GM23338 (cell line): ENCODE measurements around the gene FRMD4A. TPM values are rescaled to one million over a fixed set of nuclear protein-coding genes. Genes with fewer than 3 reads are reported as not detected.

Experiments used
- ATAC-seq: fragments of 200-7000 bp; cut with Tn5 transposase; 3 replicates; pipeline ENCODE4 v1.9.1; 2020
- DNase-seq: peaks from one replicate; pipeline ENCODE4 v3.0.0-alpha.2; 2015; ENCODE audit warnings: low spot score
- H2AFZ ChIP-seq: fragments of 200-600 bp; sonication (generic); 2 replicates; pipeline ENCODE4 v1.8.0; 2016; ENCODE audit warnings: antibody characterized with exemption, mild to moderate bottlenecking, moderate library complexity
- H3F3A ChIP-seq: fragments of 200-600 bp; sonication (generic); replicated peaks from 2 replicates; pipeline ENCODE4 v1.8.0; 2017; ENCODE audit warnings: antibody characterized with exemption, mixed run types, low read depth
- H3K27ac ChIP-seq: fragments of 200-600 bp; sonication (generic); 2 replicates; pipeline ENCODE4 v1.6.1; 2016; ENCODE audit warnings: low read depth
- H3K27me3 ChIP-seq: fragments of 200-600 bp; sonication (generic); 2 replicates; pipeline ENCODE4 v1.8.0; 2016; ENCODE audit warnings: mild to moderate bottlenecking, mixed run types, moderate library complexity; ENCODE audit not compliant: insufficient read depth
- H3K36me3 ChIP-seq: fragments of 200-600 bp; sonication (generic); 2 replicates; pipeline ENCODE4 v1.8.0; 2016; ENCODE audit warnings: mild to moderate bottlenecking; ENCODE audit not compliant: insufficient read depth
- H3K4me1 ChIP-seq: fragments of 200-600 bp; sonication (generic); 2 replicates; pipeline ENCODE4 v1.8.0; 2016; ENCODE audit warnings: mild to moderate bottlenecking, moderate library complexity; ENCODE audit not compliant: insufficient read depth
- H3K4me2 ChIP-seq: fragments of 200-600 bp; sonication (generic); 2 replicates; pipeline ENCODE4 v1.7.1; 2017; ENCODE audit warnings: mixed run types
- H3K4me3 ChIP-seq: fragments of 200-600 bp; sonication (generic); 2 replicates; pipeline ENCODE4 v1.6.1; 2016; ENCODE audit warnings: mixed run types
- H3K79me2 ChIP-seq: fragments of 200-600 bp; sonication (generic); replicated peaks from 2 replicates; pipeline ENCODE4 v1.8.0; 2017; ENCODE audit warnings: mild to moderate bottlenecking; ENCODE audit not compliant: insufficient read depth
- H3K9me2 ChIP-seq: fragments of 200-600 bp; sonication (generic); 2 replicates; pipeline ENCODE4 v1.8.0; 2017; ENCODE audit not compliant: insufficient read depth
- H4K20me1 ChIP-seq: fragments of 200-600 bp; sonication (generic); replicated peaks from 2 replicates; pipeline ENCODE4 v1.8.0; 2017; ENCODE audit warnings: mild to moderate bottlenecking; ENCODE audit not compliant: insufficient read depth
- H3K27ac Mint-ChIP-seq: 2 replicates; pipeline ENCODE4 v1.8.0; 2020; ENCODE audit warnings: inconsistent platforms, mild to moderate bottlenecking, moderate library complexity, mixed read lengths
- H3K27me3 Mint-ChIP-seq: 3 replicates; pipeline ENCODE4 v1.8.0; 2022; ENCODE audit warnings: low read depth, mild to moderate bottlenecking, moderate library complexity, mixed read lengths, inconsistent platforms; ENCODE audit not compliant: insufficient read depth, poor library complexity
- H3K36me3 Mint-ChIP-seq: 3 replicates; pipeline ENCODE4 v1.8.0; 2021; ENCODE audit warnings: low read depth, mild to moderate bottlenecking, inconsistent platforms, moderate library complexity, mixed read lengths
- H3K4me1 Mint-ChIP-seq: 3 replicates; pipeline ENCODE4 v1.8.0; 2020; ENCODE audit warnings: mild to moderate bottlenecking, inconsistent platforms, mixed read lengths
- H3K4me3 Mint-ChIP-seq: 3 replicates; pipeline ENCODE4 v1.8.0; 2021; ENCODE audit warnings: moderate library complexity, mild to moderate bottlenecking, inconsistent platforms, mixed read lengths
- H3K9me3 Mint-ChIP-seq: 3 replicates; pipeline ENCODE4 v1.8.0; 2020; ENCODE audit warnings: moderate library complexity, mild to moderate bottlenecking, inconsistent platforms, mixed read lengths
- CREB1 ChIP-seq: fragments of 250-450 bp; sonication (Bioruptor Pico); IDR thresholded peaks from 2 replicates; pipeline ENCODE4 v1.5.0; 2020; ENCODE audit warnings: low read depth, mild to moderate bottlenecking, moderate library complexity
- CTCF ChIP-seq, 2 experiments: fragments of 200-600 bp in 1 of 2; sonication (generic) in 1 of 2; conservative IDR thresholded peaks; 2 replicates each; pipeline versions ENCODE4 v1.5.1 to v1.6.1; 2016 to 2017; ENCODE audit warnings: antibody characterized with exemption in 2 of 2, low read depth in 2 of 2, mild to moderate bottlenecking in 2 of 2, moderate library complexity in 1 of 2
- ETS1 ChIP-seq: IDR thresholded peaks from 2 replicates; pipeline ENCODE4 v1.6.1; 2016; ENCODE audit warnings: antibody characterized with exemption
- EZH2 ChIP-seq: fragments of 200-600 bp; sonication (generic); IDR thresholded peaks from one replicate; pipeline ENCODE4 v1.8.0; 2017; ENCODE audit warnings: antibody characterized with exemption, mild to moderate bottlenecking, low read depth; ENCODE audit not compliant: unreplicated experiment
- EZH2phosphoT487 ChIP-seq: fragments of 200-600 bp; sonication (generic); IDR thresholded peaks from one replicate; pipeline ENCODE4 v1.8.1; 2018; ENCODE audit warnings: antibody characterized with exemption; ENCODE audit not compliant: unreplicated experiment
- JUNB ChIP-seq: IDR thresholded peaks from one replicate; pipeline ENCODE4 v1.6.1; 2016; ENCODE audit warnings: antibody characterized with exemption; ENCODE audit not compliant: unreplicated experiment
- NANOG ChIP-seq: IDR thresholded peaks from 2 replicates; pipeline ENCODE4 v1.6.1; 2016; ENCODE audit warnings: antibody characterized with exemption, borderline replicate concordance
- POLR2AphosphoS5 ChIP-seq: IDR thresholded peaks from 2 replicates; pipeline ENCODE4 v1.6.1; 2016; ENCODE audit warnings: antibody characterized with exemption, low read depth
- REST ChIP-seq: IDR thresholded peaks from one replicate; pipeline ENCODE4 v1.6.1; 2018; ENCODE audit warnings: antibody characterized with exemption; ENCODE audit not compliant: unreplicated experiment
- ZNF114 ChIP-seq: fragments of 250-450 bp; sonication (Bioruptor Pico); IDR thresholded peaks from 2 replicates; pipeline ENCODE4 v1.5.0; 2020; ENCODE audit warnings: mild to moderate bottlenecking, moderate library complexity
- ZNF331 ChIP-seq: fragments of 250-450 bp; sonication (Bioruptor Pico); IDR thresholded peaks from 2 replicates; pipeline ENCODE4 v1.5.0; 2020; ENCODE audit warnings: low read depth, mild to moderate bottlenecking, moderate library complexity
- ZNF462 ChIP-seq: fragments of 250-450 bp; sonication (Bioruptor Pico); IDR thresholded peaks from 2 replicates; pipeline ENCODE4 v1.5.0; 2020; ENCODE audit warnings: mild to moderate bottlenecking, moderate library complexity
- polyA plus RNA-seq: library from polyadenylated mRNA; unstranded; fragments of >200 nt; fragmentation: Nextera tagmentation; extraction: Ambion mirVana; gene quantifications from 2 replicates; pipeline ENCODE4 v1.2.1, GENCODE V29; 2016
- total RNA-seq: library from RNA; depleted of rRNA; stranded (reverse); fragments of >200 nt; shearing (Covaris generic); gene quantifications from 2 replicates; pipeline ENCODE4 v1.2.3, GENCODE V29; 2014

The FRMD4A gene
- total and polyA plus RNA-seq, 2 experiments from 2014 or later, result 14.0 to 20.1 TPM

GRCh38 chr10:14205233-14205632 lies 125.5 kb downstream of the FRMD4A start:
- H3K9me2 ChIP-seq, result 0 out of 2 replicates have a peak, but pooled peaks cover 3% of the 10 kb centered on the region
- Mint-ChIP-seq H3K27me3 (peaks cover 3% of the 10 kb centered on the region), H3K9me3 (no peaks in the 10 kb centered on the region), H3K27ac (no peak overlapping the region), H3K4me3 (no peak overlapping the region), H3K4me1 (peaks cover 17% of the 10 kb centered on the region; the same call in 2 of the 3 replicates), H3K36me3 (no peaks in the 10 kb centered on the region)
- no peak overlapping the region for H3K27ac ChIP-seq
- ATAC-seq, result no peak
- no peak for TF ChIP-seq JUNB
- TF ChIP-seq REST, result no peak
- TF ChIP-seq NANOG, result no peak
- TF ChIP-seq ZNF114 (CRISPR knock-in tag), result no peak
- no peak for TF ChIP-seq CREB1
- no peak for TF ChIP-seq ETS1
- no peak for TF ChIP-seq EZH2
- no peak for TF ChIP-seq ZNF331
- no peak for TF ChIP-seq POLR2AphosphoS5
- TF ChIP-seq CTCF (conservative IDR thresholded peaks at IDR 0.05; ENCODE audit: low read depth in 2 of 2), result no peak
- TF ChIP-seq EZH2phosphoT487, result no peak
- no peak for TF ChIP-seq ZNF462 (CRISPR knock-in tag)
- 0 out of 2 replicates have a peak overlapping the region, but pooled peaks have one; percentile 43 for H2AFZ ChIP-seq
- peaks cover 16% of the 10 kb centered on the region; the same call in 1 of the 2 replicates for H3K4me1 ChIP-seq
- no peak overlapping the region for H3K4me2 ChIP-seq
- H3K27me3 ChIP-seq, result no peaks in the 10 kb centered on the region
- no peak overlapping the region for H3K4me3 ChIP-seq
- no peaks in the 10 kb centered on the region for H3F3A ChIP-seq
- no peaks in the 10 kb centered on the region for H3K79me2 ChIP-seq
- no peaks in the 10 kb centered on the region for H3K36me3 ChIP-seq
- H4K20me1 ChIP-seq, result no peaks in the 10 kb centered on the region
- DNase-seq, result no peak
